ENCODE data around the gene AUTS2. TPM values are rescaled to one million over a fixed set of nuclear protein-coding genes. Genes with fewer than 3 reads are reported as not detected.

The AUTS2 gene
- total RNA-seq, 1 donor from 2014 or later = 56.0 TPM

- TF ChIP-seq CTCF (IDR thresholded peaks at IDR 0.05) = no peak
- H3K36me3 ChIP-seq = no peaks in the 10 kb centered on the region
- no peaks in the 10 kb centered on the region for H3K9me3 ChIP-seq
- DNase-seq (no peak), ATAC-seq (no peak)
- no peak overlapping the region for H3K4me3 ChIP-seq
- intact Hi-C loops (cut with DNase I) = no loop called here
- H3K4me1 ChIP-seq = no peaks in the 10 kb centered on the region
- H3K27ac ChIP-seq = no peak overlapping the region
- H3K27me3 ChIP-seq = no peaks in the 10 kb centered on the region
These were observed 965.7 kb downstream of the AUTS2 start for GRCh38 chr7:70563960-70564359.

- ATAC-seq = no peak
- H3K27ac ChIP-seq = no peak overlapping the region
- no peak for DNase-seq
- intact Hi-C loops (cut with DNase I) = no loop called here
- H3K36me3 ChIP-seq = no peaks in the 10 kb centered on the region
- H3K9me3 ChIP-seq = no peaks in the 10 kb centered on the region
- H3K4me1 ChIP-seq = no peaks in the 10 kb centered on the region
- H3K27me3 ChIP-seq = no peaks in the 10 kb centered on the region
- TF ChIP-seq CTCF (IDR thresholded peaks at IDR 0.05) = no peak
- no peak overlapping the region for H3K4me3 ChIP-seq
These were observed 967.6 kb downstream of the AUTS2 start for GRCh38 chr7:70565721-70566370.

- Histone ChIP-seq H3K27me3 (no peaks in the 10 kb centered on the region), H3K27ac (no peak overlapping the region), H3K4me1 (no peaks in the 10 kb centered on the region), H3K9me3 (no peaks in the 10 kb centered on the region), H3K4me3 (no peak overlapping the region), H3K36me3 (no peaks in the 10 kb centered on the region)
- ATAC-seq (no peak), DNase-seq (no peak)
- no peak for TF ChIP-seq CTCF (IDR thresholded peaks at IDR 0.05)
- intact Hi-C loops (cut with DNase I) = no loop called here
These were observed 968.4 kb downstream of the AUTS2 start for GRCh38 chr7:70566671-70567070.

- Histone ChIP-seq H3K9me3 (no peaks in the 10 kb centered on the region), H3K4me3 (no peak overlapping the region), H3K4me1 (no peaks in the 10 kb centered on the region), H3K36me3 (no peaks in the 10 kb centered on the region), H3K27ac (no peak overlapping the region), H3K27me3 (no peaks in the 10 kb centered on the region)
- intact Hi-C loops (cut with DNase I) = no loop called here
- TF ChIP-seq CTCF (IDR thresholded peaks at IDR 0.05) = no peak
- ATAC-seq (no peak), DNase-seq (no peak)
These were observed 970.5 kb downstream of the AUTS2 start for GRCh38 chr7:70568674-70569334.

GRCh38 chr7:70569335-70569819 is 971.1 kb downstream of the AUTS2 start:
- no peak for TF ChIP-seq CTCF (IDR thresholded peaks at IDR 0.05)
- intact Hi-C loops (cut with DNase I) = no loop called here
- H3K36me3 ChIP-seq = no peaks in the 10 kb centered on the region
- H3K4me1 ChIP-seq = no peaks in the 10 kb centered on the region
- no peak overlapping the region for H3K4me3 ChIP-seq
- ATAC-seq = no peak
- no peaks in the 10 kb centered on the region for H3K27me3 ChIP-seq
- H3K27ac ChIP-seq = no peak overlapping the region
- H3K9me3 ChIP-seq = no peaks in the 10 kb centered on the region
- DNase-seq = no peak
